Stimulated activated CD4-positive, alpha-beta T cell treated with anti-CD3 and anti-CD28 coated beads, Interleukin-2, amount 100 ng/mL, for 48 hours (primary cell): ENCODE measurements around the gene GNB4.

ENCODE experiments used
- DNase-seq, 2 donors: peaks; one replicate each; pipeline ENCODE4 v3.0.0-alpha.2; 2020

GNB4 gene

DNA sequence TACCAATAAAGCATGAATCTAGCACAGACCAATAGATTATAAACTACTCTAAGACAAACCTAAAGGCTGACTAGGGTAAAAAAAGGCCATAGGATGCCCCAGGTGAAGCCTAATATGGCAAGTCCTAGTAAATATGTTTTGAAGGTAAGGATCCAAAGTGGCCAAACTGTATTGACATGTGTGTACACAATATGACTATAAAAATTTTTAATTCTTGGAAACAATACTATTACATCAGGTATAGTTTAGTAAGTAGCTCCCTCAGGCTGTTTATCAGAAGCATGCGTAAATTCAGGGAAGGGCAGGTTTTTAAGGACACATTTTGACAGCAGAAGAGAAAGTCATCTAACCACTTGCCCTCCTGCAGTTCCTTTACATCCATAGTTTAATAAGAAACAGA is 18.8 kb downstream of the GNB4 start:
- DNase-seq = no peak

DNA sequence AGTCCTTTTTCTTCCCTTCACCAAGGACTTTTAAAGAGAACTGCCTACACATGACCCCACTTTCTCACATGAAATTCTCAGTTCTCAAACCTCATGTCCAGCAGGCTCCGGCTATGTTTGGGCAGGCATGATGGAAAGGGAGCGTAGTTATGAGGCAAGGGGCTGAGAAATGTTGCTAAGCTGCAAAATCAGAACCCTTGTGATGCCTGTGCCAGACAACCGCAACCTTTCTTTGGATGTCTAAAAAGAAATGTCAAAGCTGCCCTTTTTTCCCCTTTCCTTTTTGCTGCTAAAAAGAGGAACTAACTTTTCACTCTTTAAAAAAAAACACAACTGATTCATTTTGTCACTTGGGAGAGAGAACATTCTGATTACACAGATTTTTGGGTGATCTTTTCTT is 19.2 kb downstream of the GNB4 start:
- no peak for DNase-seq

DNA sequence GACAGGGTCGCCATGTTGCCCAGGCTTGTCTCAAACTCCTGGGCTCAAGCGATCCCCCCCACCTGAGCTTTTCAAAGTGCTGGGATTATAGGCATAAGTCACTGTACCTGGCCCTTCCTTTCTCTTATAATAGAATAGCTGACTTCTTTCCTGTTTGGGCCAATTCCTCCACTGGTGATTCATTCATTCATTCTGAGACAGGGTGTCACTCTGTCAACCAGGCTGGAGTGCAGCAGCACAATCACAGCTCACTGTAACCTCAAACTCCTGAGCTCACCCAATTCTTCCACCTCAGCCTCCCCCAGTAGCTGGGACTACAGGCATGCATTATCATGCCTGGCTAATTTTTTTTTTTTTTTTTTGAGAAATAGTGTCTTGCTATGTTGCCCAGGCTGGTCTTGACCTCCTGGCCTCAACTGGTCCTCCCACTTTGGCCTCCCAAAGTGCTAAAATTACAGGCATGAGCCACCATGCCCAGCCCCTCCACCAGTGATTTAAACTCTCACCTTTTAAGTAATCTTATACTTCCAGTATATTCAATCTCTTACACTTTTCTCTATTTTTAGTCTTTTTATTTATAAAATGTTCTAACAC is 20.9 kb downstream of the GNB4 start:
- no peak for DNase-seq

DNA sequence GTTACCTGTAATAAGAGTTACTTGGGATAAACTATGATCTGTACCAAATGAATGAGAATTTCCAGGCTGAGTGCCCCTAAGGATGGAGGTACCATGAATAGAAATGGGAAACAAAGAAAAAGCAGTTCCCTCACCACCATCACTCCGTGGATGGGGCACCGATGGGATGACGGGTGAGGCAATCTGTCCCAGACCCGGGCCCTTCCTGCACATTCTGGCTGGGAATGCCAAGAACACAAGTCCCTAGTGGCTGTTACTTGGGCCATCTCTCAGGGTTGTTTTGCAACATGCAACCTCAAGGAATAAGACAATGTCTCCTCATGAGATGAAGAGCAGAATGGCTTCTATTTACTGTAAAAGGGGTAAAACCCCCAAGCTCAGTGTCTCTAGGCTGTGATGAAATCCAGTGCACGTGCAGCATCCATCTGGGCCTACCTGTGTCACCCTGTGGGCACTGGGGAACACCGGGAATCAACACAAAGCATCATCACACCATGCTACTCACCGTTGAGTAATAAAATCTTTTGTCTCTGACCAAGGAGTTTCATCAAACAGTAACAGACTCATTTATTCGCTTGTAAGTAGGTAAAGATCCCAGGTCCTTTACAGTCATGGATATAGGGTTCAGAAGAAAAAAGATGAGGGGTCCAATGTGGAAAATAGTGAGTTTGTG is 22.3 kb downstream of the GNB4 start:
- no peak for DNase-seq

DNA sequence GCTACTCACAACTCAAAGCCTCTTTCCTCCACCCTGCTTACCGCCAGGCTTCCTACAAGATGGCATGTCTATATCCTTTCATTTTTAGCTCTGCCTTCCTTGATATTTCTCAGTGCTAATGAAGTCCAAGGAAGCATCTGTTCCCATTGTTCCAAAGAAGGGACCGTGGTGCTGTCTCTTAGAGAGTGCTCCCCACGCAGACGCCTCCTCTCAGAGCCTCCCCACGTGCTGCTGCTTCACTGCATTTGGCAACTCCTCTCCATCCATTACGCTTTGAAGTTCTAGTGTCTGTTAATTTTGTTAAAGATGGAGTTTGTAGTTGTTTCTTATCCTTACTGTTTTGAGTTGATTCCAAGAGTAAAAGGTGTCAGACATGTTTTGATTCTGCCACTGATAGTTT is 26.2 kb downstream of the GNB4 start:
- no peak for DNase-seq

DNA sequence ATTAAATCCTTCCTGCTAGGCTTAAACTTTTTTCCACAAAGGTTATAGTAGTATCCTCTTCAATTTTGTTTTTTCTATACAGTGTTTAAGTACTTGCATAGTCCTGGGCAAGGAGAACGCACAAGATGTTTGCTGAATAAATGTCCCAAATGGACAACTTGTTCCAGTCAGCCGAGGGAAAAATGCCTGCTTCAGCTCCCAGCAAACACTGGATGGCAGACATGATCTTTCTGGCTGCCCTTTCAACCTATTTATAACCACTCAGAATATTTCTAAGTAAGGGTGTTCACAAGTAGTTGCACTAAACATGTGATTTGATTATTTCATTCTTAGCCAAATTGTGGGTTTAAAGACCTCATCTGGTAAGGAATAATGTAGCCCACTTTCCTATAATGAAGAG is 29.8 kb downstream of the GNB4 start:
- no peak for DNase-seq

DNA sequence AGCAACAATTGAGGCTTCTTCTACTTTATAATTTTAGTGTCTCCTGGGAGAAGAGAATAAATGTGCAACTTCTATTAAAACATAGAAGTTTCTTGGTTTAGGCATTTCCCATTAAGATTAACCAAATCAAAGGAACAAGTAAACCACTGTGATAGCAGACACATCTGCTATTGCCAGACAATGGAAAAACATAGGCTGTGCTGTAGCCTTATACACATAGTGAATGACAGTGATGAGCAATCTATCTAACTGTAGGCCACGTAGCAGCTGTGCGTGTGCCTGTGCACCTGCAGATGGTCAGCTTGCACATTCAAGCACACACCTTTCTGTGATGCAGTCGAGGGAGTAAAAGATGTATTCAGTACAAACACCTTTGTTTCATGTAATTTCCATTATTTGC is 32.7 kb downstream of the GNB4 start:
- DNase-seq = no peak

DNA sequence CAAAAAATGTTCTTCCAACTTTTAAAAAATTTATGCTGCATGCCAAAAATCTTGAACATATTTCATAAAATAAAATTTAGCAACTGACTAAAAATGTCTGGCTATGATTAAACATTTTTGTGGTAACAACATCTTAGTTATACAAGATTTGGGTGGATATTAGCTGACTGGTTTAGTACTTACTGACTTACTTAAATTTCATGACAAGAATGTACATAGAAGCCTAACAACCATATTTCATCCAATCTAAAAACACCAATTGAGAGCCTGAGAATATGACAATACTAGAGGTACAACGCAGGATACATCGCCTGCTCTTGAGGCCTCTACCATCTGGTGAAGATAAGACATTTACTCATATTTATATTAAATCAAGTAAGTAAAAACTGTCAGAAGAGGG is 34.6 kb downstream of the GNB4 start:
- DNase-seq = no peak

DNA sequence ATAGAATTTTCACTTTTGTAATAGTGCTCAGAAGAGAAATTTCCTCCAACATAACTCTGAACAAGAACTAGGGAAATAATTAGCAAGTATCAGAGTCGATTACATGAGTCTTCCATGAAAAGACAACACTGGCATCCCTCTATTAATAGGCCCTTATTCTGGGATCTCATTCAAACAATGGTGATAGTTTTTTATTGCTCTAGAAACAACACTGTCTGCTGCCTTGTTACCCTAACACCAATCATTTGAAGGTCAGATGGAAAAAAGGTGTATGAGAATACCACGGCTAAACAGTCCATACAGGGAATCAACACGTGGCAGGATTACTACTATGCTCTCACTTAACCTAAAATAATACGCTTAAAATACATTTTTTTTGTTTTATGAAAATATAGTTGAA is 35.9 kb downstream of the GNB4 start:
- no peak for DNase-seq

DNA sequence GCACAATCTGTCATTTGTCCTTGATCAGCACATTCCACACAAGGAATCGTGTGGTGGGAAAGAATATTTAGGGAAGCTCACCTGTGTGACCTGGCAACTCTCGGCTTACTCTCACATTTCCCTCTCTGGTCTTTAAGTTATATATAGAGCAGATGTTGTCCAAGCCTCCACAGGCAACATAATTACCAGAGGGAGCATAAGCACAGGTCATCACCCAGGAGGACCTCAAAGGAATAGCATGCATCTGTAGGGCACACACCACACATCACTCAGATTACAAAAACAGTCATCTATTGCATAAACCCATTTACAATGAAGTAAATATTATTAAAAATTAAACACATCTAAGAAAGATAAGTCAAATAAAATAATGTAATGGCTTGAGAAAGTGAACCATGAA is 36.5 kb downstream of the GNB4 start:
- DNase-seq = no peak

DNA sequence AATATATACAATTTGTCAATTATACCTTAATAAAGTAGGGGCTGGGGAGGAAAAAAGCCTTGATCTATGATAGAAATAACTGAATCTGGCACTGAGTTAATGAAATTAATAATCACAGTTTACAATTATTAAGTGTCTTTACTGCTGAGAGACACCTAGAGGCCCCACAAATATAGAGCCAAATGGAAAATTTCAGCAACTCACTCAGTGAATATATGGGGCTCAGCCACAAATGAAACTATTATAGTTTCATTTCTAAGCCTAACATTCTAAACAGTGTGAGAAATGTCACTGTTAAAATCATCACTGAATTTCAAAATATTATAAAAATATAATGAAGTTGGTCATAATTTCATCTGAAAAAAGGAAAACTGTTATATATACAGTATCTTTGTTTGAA is 40.3 kb downstream of the GNB4 start:
- DNase-seq = no peak

DNA sequence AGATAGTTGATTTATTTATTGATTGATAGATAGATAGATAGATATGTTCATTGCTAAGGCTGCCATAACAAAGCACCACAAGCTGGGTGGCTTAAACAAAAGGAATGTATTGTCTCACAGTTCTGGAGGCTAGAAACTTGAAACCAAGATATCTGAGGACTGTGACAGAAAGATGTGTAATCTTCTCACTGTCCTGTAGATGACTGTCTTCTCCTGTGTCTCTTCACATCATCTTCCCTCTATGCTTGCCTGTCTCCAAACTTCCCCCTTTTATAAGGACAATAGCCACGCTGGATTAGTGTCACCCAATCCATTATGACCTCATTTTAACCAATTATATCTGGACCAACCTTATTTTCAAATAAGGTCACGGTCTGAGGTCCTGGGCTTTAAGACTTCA is 40.9 kb downstream of the GNB4 start:
- DNase-seq = no peak

DNA sequence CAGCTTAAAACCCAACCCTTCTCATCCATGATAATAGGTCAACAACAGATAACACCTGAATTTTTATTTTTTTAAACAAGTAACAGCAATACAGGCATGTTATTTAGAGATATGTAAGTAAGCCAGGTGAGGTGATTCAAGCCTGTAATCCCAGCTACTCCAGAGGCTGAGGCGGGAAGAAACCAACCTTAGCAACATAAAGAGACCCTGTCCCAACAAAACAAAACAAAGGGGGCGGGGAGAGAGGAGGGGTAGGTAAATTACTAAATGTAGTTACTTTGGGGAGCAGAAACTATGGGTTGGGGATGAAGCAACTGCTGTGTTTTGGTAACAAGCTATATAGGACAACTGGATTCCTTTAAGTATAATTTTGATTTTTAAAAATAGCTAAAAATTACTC is 47.0 kb downstream of the GNB4 start:
- no peak for DNase-seq

DNA sequence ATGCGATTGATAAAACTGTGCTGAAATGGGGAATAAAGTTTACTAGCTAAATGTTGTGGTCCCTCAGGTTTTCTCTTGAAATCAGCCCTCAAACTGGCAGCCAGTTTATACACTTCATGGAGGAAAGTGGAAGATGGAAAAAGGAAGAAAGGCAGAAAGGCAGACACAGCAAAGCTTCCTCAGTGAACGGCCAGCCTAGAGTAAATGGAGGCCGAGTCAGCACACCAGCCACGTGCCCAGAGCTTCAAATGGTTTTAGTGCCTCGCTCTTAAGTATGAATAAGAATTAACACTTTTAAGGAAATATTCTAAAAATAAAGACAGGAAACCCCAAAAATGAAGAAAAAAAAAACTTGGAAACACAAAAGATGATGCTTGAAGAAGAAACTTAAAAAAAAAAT is 48.3 kb downstream of the GNB4 start:
- DNase-seq = no peak

DNA sequence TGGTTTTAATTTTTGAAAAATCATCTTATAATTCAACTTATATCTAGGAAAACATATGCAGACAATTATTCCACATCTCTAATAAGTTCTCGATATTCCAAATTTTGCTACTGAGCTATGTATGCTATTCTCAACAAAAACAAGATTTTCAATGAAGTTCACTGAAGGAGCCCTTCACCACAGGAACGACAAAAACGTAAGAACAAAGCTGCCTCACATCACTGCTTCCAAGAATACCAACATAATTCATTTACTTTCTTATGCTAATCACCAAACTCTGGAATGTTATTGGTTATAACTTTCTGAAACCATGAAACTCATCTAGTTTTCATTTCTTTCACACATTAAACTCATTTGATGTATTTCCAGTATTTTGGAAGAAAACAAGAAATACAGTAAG is 49.7 kb downstream of the GNB4 start:
- DNase-seq = no peak

DNA sequence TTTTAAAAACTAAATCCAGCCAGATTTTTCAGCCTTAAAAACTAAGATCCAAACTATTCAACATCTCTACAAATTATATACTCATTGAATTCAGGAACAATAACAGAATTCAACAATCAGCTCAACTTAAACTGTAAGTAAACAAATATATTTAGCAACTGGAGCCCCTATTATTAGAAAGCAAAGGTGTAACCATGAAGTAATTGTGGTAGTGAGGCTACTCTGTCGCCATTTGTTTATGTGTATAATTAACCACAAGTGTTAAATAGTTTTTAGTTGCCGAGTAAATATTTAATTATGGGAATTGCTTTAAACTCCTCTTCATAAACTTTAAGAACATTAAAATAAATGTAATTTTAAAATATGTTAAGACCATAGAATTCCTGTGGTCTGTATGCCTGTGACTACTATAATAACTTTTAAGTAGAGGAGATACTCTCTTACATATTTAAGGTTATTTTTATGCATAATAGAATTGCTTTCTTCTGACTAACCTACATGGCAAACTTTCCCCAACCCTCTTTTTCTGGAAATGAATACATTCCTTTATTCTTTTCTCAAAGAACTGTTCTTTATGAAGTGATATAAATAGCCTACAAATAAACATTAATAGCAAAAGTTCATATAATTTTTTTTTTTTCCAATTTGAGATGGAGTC is 52.6 kb downstream of the GNB4 start:
- no peak for DNase-seq

DNA sequence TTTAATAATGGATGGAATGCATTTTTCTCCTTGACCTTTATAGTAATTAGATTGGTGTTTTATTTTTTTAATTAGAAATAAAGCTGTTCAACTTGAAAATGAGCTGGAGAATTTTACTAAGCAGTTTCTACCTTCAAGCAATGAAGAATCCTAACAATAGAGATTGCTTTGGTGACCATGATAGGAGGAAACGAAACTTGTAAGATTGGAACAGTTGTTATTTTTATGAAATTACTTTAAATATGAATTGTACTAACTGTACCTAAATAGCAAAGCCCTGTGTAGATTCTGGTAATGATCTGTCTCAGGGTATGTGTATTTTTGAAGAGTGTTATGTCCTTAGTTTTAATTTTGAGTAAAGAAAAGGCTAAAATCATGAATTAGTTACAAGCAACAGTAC is 59.4 kb downstream of the GNB4 start:
- DNase-seq = no peak

DNA sequence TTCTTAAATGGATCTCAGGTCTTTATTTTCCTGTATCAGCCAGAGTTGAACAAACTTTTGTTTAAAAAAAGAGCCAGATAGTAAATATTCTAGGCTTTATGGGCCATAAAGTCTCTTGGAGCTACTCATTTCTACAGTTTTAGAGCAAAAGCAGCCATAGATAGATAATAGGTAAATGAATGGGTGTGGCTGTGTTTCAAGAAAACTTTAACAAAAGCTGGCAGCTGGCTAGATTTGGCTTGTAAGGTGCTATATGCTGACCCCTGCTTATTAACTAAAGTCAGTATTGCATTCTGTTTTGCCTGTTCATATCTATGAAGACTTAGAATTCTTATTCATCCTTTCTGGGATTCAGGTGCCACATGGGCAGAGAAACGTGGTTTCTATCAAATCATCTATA is 74.8 kb downstream of the GNB4 start:
- DNase-seq = no peak

DNA sequence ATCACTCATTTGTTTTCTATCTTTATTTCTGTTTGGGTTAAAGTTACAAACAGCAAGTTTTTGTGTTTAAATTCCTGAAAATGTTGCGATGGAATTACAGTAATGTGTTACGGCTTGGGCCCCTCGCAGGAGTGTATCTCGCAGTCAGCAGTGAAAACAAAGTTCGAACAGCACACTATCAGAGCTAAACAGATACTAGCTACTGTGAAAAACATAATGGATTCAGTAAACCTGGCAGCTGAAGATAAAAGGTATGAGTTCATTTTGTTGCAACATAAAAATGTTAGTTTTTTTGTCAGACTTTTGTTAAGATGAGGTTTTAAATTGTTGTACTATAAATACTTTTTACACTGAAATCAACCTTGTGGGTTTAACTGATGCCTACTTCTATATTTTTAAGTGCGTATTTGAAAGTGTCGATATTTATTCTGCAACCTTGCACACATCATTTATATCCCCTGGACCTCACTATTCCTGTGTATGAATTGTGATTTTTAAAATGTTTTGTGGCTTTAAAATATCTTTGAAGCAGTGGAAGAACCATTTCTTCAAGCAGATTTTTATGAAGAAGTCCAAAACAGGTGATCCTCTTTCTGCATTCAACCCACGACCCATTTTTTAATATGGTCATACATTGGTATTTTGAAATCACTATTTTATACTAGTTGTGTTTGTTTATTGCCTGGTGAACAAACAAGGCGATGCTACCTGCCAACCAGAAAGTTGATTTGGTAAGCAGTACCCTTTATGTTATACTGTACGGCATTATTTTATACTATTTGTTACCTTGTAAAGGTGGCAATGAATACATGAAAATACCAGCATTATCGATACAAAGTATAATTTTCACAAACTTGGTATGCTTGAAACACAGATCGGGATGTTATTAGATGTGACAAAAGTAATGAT is 75.9 kb downstream of the GNB4 start:
- no peak for DNase-seq

DNA sequence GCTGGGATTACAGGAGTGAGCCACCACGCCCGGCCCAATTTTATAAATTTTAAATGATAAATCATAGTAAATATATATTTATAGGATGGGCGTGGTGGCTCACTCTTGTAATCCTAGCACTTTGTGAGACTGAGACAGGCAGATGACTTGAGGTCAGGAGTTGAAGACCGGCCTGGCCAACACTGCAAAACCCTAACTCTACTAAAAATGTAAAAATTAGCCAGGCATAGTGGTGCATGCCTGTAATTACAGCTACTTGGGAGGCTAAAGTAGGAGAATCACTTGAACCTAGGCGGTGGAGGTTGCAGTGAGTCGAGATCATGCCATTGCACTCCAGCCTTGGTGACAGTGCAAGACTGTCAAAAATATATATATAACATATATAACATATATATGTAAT is 77.3 kb downstream of the GNB4 start:
- no peak for DNase-seq

DNA sequence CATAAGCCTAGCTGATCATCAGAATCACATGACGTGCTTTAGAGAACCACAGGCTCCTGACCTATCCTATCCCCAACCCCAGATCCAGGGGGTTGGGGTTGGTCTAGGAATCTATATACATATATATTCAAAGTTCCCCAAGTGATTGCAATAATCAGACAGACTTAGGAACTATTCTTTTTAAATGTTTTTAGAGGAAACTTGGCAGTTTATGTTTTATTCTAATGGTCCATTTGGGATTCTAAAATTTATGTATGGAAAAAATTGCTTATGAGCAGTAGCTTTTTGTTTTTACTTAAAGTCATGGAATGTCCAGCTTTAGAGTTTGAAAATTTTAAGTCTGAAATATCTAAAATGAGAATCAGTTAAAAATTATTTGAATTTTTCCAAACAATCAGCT is 81.6 kb downstream of the GNB4 start:
- no peak for DNase-seq

DNA sequence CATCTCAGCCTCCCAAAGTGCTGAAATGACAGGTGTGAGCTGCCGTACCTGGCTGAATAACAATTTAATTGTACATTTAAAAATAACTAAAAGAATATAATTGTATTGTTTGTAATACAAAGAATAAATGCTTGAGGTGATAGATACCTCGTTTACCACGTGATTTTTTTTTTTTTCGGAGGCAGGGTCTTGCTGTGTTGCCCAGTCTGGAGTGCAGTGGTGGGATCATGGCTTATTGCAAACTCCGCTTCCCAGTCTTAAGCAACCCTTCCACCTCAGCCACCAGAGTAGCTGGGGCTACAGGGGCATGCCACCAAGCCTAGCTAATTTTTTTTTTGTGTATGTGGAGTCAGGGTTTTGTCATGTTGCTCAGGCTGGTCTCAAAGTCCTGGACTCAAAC is 87.9 kb downstream of the GNB4 start:
- no peak for DNase-seq

DNA sequence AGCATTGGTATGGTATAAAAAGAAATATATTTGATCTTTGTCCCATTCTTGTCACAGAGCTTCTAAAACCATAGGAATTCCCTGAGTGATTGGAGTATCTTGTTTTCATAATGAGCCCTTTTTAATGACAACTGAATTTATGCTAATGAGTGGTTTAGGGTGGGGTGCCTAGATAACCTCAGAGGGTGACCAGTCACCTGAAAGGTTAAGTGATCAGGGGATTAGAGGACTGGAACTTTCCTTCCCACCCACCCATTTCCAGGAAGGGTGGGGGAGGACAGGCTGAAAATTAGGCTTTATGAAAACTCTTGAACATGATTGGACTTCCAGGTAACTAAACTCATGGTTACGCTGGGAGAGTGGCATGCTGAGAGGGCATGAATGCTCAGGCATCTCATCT is 95.3 kb downstream of the GNB4 start:
- no peak for DNase-seq
